ENCODE data around the gene THOC5.
A peak's percentile ranks its signal among the peaks of the same experiment; 100 is the strongest.
"Not testable (repeated sequence)": the region's sequence is repeated elsewhere in the genome, so short reads cannot be mapped to it uniquely, and the experiment has no call there.

THOC5 gene

GRCh38 chr22:29559853-29560252, 6.3 kb upstream of the THOC5 start:
- DNase-seq = no peak

- no peak for DNase-seq
Observed at GRCh38 chr22:29559030-29559429, 5.5 kb upstream of the THOC5 start.

DNA sequence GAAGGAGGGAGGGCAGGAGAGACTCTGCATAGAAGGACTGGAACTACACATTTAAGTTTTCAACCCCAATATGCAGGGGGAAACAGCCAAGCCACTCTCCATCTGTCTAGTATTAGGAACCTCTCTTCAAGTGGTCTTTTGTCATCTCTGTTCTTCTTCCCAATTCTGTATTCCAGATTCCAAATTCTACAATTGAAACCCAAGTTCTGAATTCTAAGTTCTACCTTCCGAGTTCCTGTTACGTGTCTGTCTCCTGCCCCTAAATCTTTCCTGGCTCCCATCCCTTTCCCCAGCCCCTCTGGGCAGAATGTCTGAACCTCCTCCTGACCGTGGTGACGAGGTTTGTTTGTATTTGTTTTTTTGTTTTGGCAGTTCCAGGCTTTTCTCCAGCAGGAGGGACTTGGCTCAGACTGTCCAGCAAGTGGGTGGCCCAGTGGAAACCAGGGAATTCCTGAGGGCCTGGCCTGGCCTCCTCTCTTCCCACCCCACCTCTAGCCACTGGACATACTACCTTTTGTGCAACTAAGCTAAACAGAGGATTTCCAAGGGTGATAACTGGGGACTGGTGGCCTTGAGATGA, 1.6 kb upstream of the THOC5 start:
- DNase-seq = no peak

GRCh38 chr22:29552357-29552756, 1.2 kb downstream of the THOC5 start:
- not testable (repeated sequence) for DNase-seq

DNA sequence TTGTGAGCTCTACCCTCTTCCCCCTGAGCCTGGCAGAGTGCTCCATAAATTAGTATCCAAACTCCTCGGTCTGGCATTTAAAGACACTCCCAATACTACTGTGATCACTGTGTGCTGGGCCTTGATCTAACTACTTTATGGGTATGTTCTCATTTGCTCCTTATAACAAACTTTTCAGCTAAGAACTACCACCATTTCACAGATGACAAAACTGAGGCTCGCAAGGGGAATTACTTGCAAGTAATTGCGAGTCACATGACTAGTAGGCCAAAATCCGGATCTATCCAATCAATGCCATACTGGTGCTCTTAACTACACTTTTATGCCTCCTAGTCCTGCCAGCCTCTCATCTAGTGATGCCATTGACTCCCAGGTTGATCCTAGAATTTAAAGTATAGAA, 3.6 kb downstream of the THOC5 start:
- no peak for DNase-seq

DNA sequence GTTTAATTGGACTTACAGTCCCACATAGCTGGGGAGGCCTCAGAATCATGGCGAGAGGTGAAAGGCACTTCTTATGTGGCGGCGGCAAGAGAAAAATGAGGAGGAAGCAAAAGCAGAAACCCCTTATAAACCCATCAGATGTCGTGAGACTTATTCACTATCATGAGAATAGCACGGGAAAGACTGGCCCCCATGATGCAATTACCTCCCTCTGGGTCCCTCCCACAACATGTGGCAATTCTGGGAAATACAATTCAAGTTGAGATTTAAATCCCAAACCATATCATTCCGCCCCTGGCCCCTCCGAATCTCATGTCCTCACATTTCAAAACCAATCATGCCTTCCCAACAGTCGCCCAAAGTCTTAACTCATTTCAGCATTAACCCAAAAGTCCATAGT, 8.5 kb downstream of the THOC5 start:
- not testable (repeated sequence) for DNase-seq

GRCh38 chr22:29541845-29542244, 11.7 kb downstream of the THOC5 start:
- no peak for DNase-seq

DNA sequence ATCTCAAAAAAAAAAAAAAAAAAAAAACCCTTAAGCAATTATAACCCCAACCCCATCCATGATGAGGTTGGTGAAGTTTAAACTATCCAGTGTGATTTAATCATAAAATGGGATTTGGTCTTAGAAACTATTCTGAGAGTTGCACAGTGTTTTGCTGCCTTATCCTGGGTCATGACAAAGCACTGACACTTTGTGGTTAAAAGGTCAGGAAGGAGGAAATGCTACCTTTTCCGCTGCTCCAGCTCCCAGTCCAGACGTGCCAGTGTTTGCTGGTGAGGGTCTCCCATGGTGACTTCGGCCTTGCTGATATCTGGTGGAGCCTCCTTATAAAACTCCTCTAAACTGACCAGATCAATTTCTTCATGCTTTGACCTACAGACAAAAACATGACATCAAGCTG, 14.5 kb downstream of the THOC5 start:
- DNase-seq = no peak

DNA sequence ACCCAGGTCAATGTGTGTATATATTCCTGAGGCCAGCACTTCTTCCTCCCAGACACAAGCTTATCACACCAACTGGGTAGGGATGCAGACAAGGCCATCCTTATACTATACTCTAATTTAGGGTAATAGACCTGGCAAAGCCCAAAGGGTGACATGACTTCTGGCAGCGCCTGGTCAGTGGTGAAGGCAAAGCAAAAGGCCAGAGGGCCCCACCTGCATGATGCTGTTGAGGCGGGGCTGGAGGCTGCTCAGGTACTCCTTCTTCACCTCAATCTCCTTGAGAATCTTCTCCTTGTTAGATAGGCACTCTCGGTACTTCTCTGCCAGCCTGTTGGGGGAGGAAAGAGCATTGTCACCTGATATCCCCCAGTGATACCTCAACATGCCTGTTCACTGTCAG, 17.1 kb downstream of the THOC5 start:
- DNase-seq = no peak

DNA sequence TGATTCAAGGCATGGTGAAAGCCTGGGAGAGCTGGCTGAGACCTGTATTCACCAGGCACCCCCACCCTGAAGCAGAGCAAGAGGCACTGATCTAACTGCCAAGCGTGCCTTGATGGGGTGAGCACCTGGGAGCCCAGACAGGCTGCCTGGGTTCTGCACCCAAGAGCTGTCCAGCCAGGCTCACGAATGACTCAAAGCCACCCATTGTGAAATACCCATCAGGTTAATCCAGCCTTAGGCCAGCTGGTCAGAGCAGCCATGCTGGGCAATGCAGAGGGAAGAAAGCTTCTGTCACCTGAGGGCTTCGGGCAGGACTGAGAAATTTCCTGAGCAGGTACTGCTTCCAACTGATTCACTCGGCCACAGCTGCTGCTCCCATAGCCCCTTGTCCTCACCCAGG, 22.1 kb downstream of the THOC5 start:
- no peak for DNase-seq

DNA sequence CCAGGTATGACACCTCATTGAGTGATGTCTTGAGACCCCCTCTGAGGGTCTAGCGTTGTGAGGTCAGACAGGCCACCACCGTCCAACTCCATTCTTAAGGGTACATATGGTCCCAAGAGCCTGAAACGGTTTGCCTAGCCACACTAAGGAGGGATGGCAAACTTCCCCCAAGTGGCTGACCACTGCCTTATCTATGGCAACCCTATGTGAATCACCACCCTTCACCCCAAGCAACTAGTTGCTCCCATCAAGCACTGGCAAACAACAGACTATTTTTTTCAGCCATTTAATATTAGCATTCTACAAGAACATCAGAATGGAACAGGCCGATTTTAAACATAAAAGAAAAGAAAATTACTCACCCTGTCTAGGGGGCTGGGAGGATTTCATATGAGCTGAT, 22.8 kb downstream of the THOC5 start:
- no peak for DNase-seq

DNA sequence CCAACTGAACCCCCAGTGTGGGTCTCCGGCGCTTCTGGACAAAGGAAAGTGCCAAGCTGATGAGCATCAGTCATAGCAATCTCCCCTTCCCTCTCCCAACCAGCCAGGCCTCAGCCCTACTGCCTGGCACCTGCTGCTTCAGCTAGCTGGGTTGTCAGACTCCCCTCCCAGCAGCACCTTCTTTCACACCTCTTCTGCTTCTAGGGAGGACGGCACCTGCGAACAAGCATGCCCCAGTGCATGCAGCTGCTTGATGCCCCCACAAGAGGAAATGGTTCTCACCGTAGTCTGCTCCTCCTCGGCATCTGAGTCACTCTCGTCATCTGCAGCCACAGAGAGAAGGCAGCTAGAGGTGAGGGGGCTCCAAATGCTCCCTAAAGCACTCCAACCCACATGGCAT, 25.4 kb downstream of the THOC5 start:
- DNase-seq = no peak

DNA sequence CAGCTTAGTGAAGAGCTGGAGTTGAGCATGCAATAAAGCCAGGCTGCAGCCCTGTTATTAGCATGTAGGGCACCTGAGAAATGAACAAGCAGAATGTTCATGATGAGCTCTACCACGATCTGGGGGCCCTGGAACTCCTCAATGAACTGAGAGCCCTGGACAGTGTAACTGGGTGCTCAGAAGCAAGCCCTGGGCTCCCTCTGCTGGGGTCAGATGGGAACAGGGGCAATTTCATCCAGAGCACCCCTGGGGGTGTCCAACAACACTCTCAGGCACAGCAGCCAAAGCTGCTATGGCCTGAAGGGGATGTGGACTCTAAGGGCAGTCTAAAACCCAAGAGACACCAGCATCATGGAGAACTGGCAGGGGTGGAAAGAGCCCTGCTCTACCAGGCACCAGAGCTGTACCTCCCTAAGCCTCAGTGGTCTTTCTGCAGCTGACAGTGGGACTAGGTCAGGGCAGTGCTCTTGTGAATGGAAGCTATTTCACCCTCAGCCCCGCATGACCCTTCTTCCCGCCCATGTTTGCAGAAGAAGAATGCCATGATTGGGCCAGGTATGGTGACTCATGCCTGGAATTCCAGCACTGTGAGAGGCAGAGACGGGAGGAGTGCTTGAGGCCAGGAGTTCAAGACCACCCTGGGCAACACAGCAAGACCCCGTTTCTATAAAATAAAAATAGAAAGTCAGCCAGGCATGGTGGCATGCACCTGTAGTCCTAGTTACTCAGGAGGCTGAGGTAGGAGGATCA, 28.9 kb downstream of the THOC5 start:
- peak; percentile 29 for DNase-seq

DNA sequence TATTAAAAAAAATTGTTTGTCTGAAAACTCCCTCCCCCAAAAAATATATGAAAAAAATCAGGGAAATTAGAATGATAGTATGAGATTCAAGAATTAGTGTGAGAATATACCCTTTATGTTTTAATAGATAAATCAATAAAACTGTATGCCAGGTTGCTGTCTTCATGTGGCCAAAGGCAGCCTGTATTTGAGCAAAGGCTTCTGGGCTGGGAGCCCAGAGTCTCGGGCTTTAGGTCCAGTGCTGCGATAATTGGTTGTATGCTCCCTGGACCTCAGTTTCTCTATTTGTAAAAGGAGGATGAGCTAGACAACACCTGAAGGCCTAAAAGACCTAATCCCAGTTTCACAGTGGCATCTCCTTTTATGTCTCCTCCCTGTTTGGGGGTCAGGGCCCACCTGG, 29.8 kb downstream of the THOC5 start:
- no peak for DNase-seq

- DNase-seq = no peak
Observed at GRCh38 chr22:29521526-29521925, 32.0 kb downstream of the THOC5 start.

- no peak for DNase-seq
Observed at GRCh38 chr22:29520851-29521250, 32.7 kb downstream of the THOC5 start.

GRCh38 chr22:29519996-29520395, 33.6 kb downstream of the THOC5 start:
- DNase-seq = no peak

DNA sequence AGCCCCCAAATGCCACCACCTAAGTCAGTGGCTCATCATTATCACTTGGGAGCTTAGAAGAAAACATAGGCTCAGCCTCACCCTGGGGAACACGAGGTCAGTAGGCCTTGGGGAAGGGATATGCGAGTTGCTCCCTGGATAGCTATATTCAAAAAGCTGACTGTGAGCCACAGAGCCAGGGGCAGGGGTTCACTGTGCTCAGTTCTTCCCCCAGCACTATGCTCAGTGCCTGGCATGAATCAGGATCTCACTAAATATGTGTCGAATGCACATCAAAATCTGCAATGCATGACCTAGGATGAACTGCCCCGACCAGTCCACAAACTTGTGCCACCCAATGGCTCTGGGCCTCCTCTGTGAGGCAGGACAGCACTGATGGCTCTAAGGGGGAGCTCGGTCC, 35.1 kb downstream of the THOC5 start:
- no peak for DNase-seq

- DNase-seq = no peak
Observed at GRCh38 chr22:29517215-29517908, 36.2 kb downstream of the THOC5 start.

DNA sequence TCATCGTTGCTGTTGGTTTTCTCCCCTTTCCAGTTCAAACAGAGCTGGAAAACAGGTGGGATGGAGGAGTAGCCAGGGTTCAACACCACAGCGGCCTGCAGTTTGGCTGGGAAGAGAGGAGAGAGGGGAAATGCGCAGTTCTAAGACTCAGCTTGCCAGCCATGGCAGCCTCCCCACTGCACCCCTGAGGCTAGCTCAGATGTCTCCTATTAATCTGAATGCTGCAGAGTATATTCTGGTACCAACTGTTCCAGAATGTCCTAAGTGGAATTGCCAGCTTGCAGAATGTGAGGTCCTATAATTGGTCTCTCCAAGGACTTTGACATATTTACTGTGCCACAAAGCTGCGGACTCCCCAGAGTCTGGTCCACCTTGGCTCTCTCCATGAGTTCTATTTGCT, 41.5 kb downstream of the THOC5 start:
- no peak for DNase-seq

DNA sequence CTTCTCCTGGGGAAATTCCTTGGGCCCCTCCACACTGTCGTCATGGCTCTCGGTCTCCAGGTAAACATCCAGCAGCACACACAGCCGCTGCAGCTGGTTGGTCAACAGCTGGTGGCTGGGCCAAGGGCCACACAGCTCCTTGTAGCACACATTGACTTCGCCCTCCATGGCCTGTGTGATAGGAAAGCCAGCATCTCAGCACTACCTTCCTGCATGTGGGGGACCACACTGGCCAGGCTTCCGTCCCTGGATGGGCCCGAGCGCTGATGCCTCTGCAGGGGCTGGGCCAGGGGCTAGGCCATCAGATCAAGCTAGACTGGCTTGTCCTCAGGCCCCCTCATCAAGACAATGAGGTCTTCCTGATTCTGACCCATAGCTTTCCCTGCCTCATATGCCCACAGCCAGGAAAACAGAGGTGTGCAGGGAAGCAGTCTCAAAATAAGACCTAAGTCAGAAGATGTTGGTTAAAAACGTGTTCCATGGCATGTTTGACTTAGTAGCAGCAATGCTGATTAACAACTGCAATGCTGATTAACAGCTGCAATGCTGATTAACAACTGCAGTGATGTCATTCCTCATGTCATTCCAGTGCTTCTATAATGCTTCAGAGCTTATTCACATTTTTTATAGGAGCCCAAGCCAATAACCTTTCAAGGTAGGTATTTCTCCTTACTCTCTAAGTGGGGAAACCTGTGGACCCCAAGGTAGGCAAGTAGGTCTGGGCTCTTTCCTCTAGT, 42.3 kb downstream of the THOC5 start:
- no peak for DNase-seq

- no peak for DNase-seq
Observed at GRCh38 chr22:29510542-29510941, 43.0 kb downstream of the THOC5 start.

- no peak for DNase-seq
Observed at GRCh38 chr22:29509815-29510214, 43.7 kb downstream of the THOC5 start.

- DNase-seq = no peak
Observed at GRCh38 chr22:29509298-29509697, 44.3 kb downstream of the THOC5 start.
